HL-60 (cell line): ENCODE data around the gene UCP2.

Experiments
- DNase-seq, 2 experiments: peaks; one replicate each; pipeline ENCODE4 v3.0.0-alpha.2; 2010 to 2020; ENCODE audit warnings: low read depth in 1 of 2, low spot score in 1 of 2
- H3K27ac ChIP-seq: fragments of 250-450 bp; sonication (Bioruptor Pico); replicated peaks from 2 replicates; pipeline ENCODE4 v1.5.1; 2020; ENCODE audit warnings: mild to moderate bottlenecking, moderate library complexity
- H3K27me3 ChIP-seq: fragments of 250-450 bp; sonication (Bioruptor Pico); 2 replicates; pipeline ENCODE4 v1.5.1; 2021; ENCODE audit warnings: mild to moderate bottlenecking, moderate library complexity; ENCODE audit not compliant: insufficient read depth, poor library complexity, severe bottlenecking
- H3K4me3 ChIP-seq: replicated peaks from 2 replicates; pipeline ENCODE4 v1.5.1; 2011; ENCODE audit warnings: mild to moderate bottlenecking, control low read depth, low read length; ENCODE audit not compliant: insufficient read depth
- CTCF ChIP-seq: IDR thresholded peaks from one replicate; pipeline ENCODE4 v1.5.1; 2011; ENCODE audit warnings: low read length, control low read depth, inconsistent platforms; ENCODE audit not compliant: insufficient read depth
- GABPA ChIP-seq: IDR thresholded peaks from 2 replicates; pipeline ENCODE4 v1.6.1; 2012; ENCODE audit warnings: low read depth
- POLR2AphosphoS5 ChIP-seq: IDR thresholded peaks from 2 replicates; pipeline ENCODE4 v1.6.1; 2012; ENCODE audit warnings: low read depth
- SPI1 ChIP-seq: IDR thresholded peaks from 2 replicates; pipeline ENCODE4 v1.6.1; 2012; ENCODE audit warnings: low read depth, mild to moderate bottlenecking, borderline replicate concordance
- TF ChIP-seq, protein P1 (sequence below): IDR thresholded peaks from 2 replicates; pipeline ENCODE4 v1.6.1; 2012; ENCODE audit warnings: low read depth; ENCODE audit not compliant: insufficient replicate concordance

UCP2 gene

GRCh38 chr11:74001822-74002286 is 19.2 kb upstream of the UCP2 start:
- DNase-seq: no peak
- no peak overlapping the region for H3K4me3 ChIP-seq
- no peaks in the 10 kb centered on the region for H3K27me3 ChIP-seq
- TF ChIP-seq CTCF (no peak), SPI1 (no peak), POLR2AphosphoS5 (no peak), GABPA (no peak)
- TF ChIP-seq, protein P1, sequence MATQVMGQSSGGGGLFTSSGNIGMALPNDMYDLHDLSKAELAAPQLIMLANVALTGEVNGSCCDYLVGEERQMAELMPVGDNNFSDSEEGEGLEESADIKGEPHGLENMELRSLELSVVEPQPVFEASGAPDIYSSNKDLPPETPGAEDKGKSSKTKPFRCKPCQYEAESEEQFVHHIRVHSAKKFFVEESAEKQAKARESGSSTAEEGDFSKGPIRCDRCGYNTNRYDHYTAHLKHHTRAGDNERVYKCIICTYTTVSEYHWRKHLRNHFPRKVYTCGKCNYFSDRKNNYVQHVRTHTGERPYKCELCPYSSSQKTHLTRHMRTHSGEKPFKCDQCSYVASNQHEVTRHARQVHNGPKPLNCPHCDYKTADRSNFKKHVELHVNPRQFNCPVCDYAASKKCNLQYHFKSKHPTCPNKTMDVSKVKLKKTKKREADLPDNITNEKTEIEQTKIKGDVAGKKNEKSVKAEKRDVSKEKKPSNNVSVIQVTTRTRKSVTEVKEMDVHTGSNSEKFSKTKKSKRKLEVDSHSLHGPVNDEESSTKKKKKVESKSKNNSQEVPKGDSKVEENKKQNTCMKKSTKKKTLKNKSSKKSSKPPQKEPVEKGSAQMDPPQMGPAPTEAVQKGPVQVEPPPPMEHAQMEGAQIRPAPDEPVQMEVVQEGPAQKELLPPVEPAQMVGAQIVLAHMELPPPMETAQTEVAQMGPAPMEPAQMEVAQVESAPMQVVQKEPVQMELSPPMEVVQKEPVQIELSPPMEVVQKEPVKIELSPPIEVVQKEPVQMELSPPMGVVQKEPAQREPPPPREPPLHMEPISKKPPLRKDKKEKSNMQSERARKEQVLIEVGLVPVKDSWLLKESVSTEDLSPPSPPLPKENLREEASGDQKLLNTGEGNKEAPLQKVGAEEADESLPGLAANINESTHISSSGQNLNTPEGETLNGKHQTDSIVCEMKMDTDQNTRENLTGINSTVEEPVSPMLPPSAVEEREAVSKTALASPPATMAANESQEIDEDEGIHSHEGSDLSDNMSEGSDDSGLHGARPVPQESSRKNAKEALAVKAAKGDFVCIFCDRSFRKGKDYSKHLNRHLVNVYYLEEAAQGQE: no peak
- no peak overlapping the region for H3K27ac ChIP-seq

GRCh38 chr11:74000307-74001133 is 17.9 kb upstream of the UCP2 start:
- H3K27me3 ChIP-seq: no peaks in the 10 kb centered on the region
- H3K27ac ChIP-seq: no peak overlapping the region
- no peak for DNase-seq
- no peak for TF ChIP-seq SPI1
- TF ChIP-seq CTCF: no peak
- no peak for TF ChIP-seq POLR2AphosphoS5
- TF ChIP-seq, protein P1: no peak
- no peak for TF ChIP-seq GABPA
- H3K4me3 ChIP-seq: no peak overlapping the region

DNA sequence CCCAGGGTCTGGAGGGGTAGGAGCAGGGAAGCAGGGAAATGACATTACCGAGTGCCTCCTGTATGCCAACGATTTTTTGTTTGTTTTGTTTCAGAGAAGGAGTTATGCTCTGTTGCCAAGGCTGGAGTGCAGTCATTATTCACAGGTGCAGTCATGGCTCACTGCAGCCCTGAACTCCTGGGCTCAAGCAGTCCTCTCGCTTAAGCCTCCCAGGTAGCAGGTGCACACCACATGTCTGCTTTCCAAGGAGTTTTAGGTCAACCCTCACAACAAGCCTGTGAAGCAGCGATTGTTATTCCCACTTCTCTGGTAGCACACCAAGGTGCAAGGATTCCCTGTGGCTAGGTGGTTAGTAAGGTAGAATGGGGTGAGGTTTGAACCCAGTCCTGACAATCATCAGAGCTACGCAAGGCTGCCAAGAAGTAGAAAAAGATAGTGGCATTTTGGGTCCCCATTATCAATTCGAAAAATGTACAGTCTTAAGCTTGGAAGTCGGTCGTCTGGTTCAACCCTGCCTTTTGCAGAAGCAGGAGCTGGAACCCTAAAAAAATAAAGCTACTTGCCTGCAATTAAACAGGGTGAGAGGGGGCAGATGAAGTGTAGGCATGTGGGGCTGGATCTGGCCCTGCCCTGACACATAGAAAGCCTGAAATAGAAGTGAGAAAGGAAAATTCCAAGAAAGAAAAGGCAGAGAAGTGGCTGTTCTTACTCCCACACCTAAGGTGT is 17.1 kb upstream of the UCP2 start:
- TF ChIP-seq CTCF: no peak
- no peak for TF ChIP-seq GABPA
- TF ChIP-seq SPI1: no peak
- TF ChIP-seq, protein P1: no peak
- no peak for TF ChIP-seq POLR2AphosphoS5
- Histone ChIP-seq H3K4me3 (no peak overlapping the region), H3K27me3 (no peaks in the 10 kb centered on the region), H3K27ac (no peak overlapping the region)
- DNase-seq: no peak
